Stimulated activated CD8-positive, alpha-beta memory T cell treated with anti-CD3 and anti-CD28 coated beads, Interleukin-2, amount 100 ng/mL, for 1 hour (primary cell): ENCODE results near the gene NUP153.
A peak's percentile ranks its signal among the peaks of the same experiment; 100 is the strongest.

Source experiments
- DNase-seq, 2 donors: peaks; one replicate each; pipeline ENCODE4 v3.0.0-alpha.2; 2020; ENCODE audit warnings: low read depth in 2 of 2

The NUP153 gene

GRCh38 chr6:17662585-17662984, 44.1 kb downstream of the NUP153 start:
- DNase-seq, result no peak

- no peak for DNase-seq
Observed at GRCh38 chr6:17656644-17657043, 50.1 kb downstream of the NUP153 start.

- DNase-seq, result no peak
Observed at GRCh38 chr6:17656092-17656491, 50.6 kb downstream of the NUP153 start.

GRCh38 chr6:17653198-17653882, 53.4 kb downstream of the NUP153 start:
- DNase-seq, result no peak

- no peak for DNase-seq
Observed at GRCh38 chr6:17650656-17651309, 55.9 kb downstream of the NUP153 start.

GRCh38 chr6:17648745-17649144, 58.0 kb downstream of the NUP153 start:
- no peak for DNase-seq

GRCh38 chr6:17640477-17640917, 66.2 kb downstream of the NUP153 start:
- DNase-seq, result no peak

- no peak for DNase-seq
Observed at GRCh38 chr6:17638212-17638715, 68.5 kb downstream of the NUP153 start.

- no peak for DNase-seq
Observed at GRCh38 chr6:17635568-17635967, 71.2 kb downstream of the NUP153 start.

- peak; percentile 4 to 5 for DNase-seq
Observed at GRCh38 chr6:17633465-17634188, 73.1 kb downstream of the NUP153 start.

GRCh38 chr6:17632934-17633333, 73.8 kb downstream of the NUP153 start:
- no peak for DNase-seq

- DNase-seq, result no peak
Observed at GRCh38 chr6:17630511-17631073, 76.1 kb downstream of the NUP153 start.

GRCh38 chr6:17629824-17630510, 76.8 kb downstream of the NUP153 start:
- no peak for DNase-seq

- no peak for DNase-seq
Observed at GRCh38 chr6:17628873-17629272, 77.9 kb downstream of the NUP153 start.

GRCh38 chr6:17624396-17624795, 82.3 kb downstream of the NUP153 start:
- no peak for DNase-seq

- no peak for DNase-seq
Observed at GRCh38 chr6:17622144-17622543, 84.6 kb downstream of the NUP153 start.

- DNase-seq, result no peak
Observed at GRCh38 chr6:17621003-17621402, 85.7 kb downstream of the NUP153 start.

GRCh38 chr6:17615794-17616193, 90.9 kb downstream of the NUP153 start:
- DNase-seq, result no peak

GRCh38 chr6:17612048-17612447, 94.7 kb downstream of the NUP153 start:
- DNase-seq, result no peak

- no peak for DNase-seq
Observed at GRCh38 chr6:17610835-17611234, 95.9 kb downstream of the NUP153 start.

- no peak for DNase-seq
Observed at GRCh38 chr6:17606606-17607005, 100.1 kb downstream of the NUP153 start.

- no peak for DNase-seq
Observed at GRCh38 chr6:17602888-17603287, 103.8 kb downstream of the NUP153 start.
